B cell (primary cell): ENCODE data around the gene PAH. TPM values are rescaled to one million over a fixed set of nuclear protein-coding genes. Genes with fewer than 3 reads are reported as not detected.

Experiments used
- ATAC-seq: fragments of 200-7000 bp; cut with Tn5 transposase; one replicate; pipeline ENCODE4 v1.10.0; 2021; ENCODE audit warnings: low read depth, mild to moderate bottlenecking, moderate number of reproducible peaks, moderate library complexity
- CTCF ChIA-PET: fragments of 350-600 bp; sonication (Branson Sonifier 250); formaldehyde crosslinking; loops from one replicate; lab custom pipeline; 2021; ENCODE audit warnings: antibody characterized with exemption, inconsistent platforms; lab: Charles Lee
- POLR2A ChIA-PET: fragments of 350-600 bp; sonication (Branson Sonifier 250); formaldehyde crosslinking; loops from one replicate; lab custom pipeline; 2021; ENCODE audit warnings: antibody characterized with exemption; lab: Charles Lee
- DNase-seq: peaks from one replicate; pipeline ENCODE4 v3.0.0; 2013
- H2AFZ ChIP-seq: 2 replicates; pipeline ENCODE4 v1.6.1; 2012; ENCODE audit warnings: mild to moderate bottlenecking, low read depth, low read length; ENCODE audit not compliant: insufficient read depth, poor library complexity, severe bottlenecking
- H3K27ac ChIP-seq, 2 donors: 1 replicate in 1 of 2; 2 replicates in 1 of 2; pipeline ENCODE4 v1.5.1; 2012 to 2013; ENCODE audit warnings: low read length in 2 of 2, mild to moderate bottlenecking in 2 of 2, moderate library complexity in 1 of 2
- H3K27me3 ChIP-seq, 4 experiments: fragments of 200-600 bp in 1 of 4; sonication (generic) in 1 of 4; replicated peaks in 1 of 4; 1 replicate in 2 of 4; 2 replicates in 2 of 4; pipeline versions ENCODE4 v1.6.1 to v1.7.0; 2013 to 2016; ENCODE audit warnings: low read length in 3 of 4, mild to moderate bottlenecking in 2 of 4, mixed read lengths in 1 of 4, moderate library complexity in 1 of 4; ENCODE audit not compliant: insufficient read depth in 4 of 4, control insufficient read depth in 3 of 4; ENCODE audit errors: control extremely low read depth in 1 of 4
- H3K36me3 ChIP-seq, 2 experiments: replicated peaks in 1 of 2; 1 replicate in 1 of 2; 2 replicates in 1 of 2; pipeline versions ENCODE4 v1.6.1 to v1.7.1; 2013; ENCODE audit warnings: low read length in 1 of 2; ENCODE audit not compliant: insufficient read depth in 2 of 2, control insufficient read depth in 1 of 2; ENCODE audit errors: control extremely low read depth in 1 of 2, extremely low read depth in 1 of 2
- H3K4me1 ChIP-seq, 2 donors: fragments of 200-600 bp in 1 of 2; sonication (generic) in 1 of 2; 1 replicate in 1 of 2; 2 replicates in 1 of 2; pipeline versions ENCODE4 v1.5.1 to v1.6.1; 2013 to 2017; ENCODE audit warnings: low read length in 2 of 2; ENCODE audit not compliant: control insufficient read depth in 2 of 2, insufficient read depth in 2 of 2
- H3K4me2 ChIP-seq: replicated peaks from 2 replicates; pipeline ENCODE3; 2012; ENCODE audit warnings: mild to moderate bottlenecking, low read depth, low read length; ENCODE audit not compliant: poor library complexity, severe bottlenecking
- H3K4me3 ChIP-seq, 5 experiments: fragments of 200-600 bp in 1 of 5; sonication (generic) in 1 of 5; 1 replicate in 3 of 5; 2 replicates in 2 of 5; pipeline versions ENCODE4 v1.5.1 to v1.7.0; 2011 to 2016; ENCODE audit warnings: low read length in 4 of 5, mild to moderate bottlenecking in 4 of 5, low read depth in 2 of 5, control low read depth in 1 of 5, moderate library complexity in 1 of 5; ENCODE audit not compliant: insufficient read depth in 1 of 5; ENCODE audit errors: control extremely low read depth in 1 of 5, extremely low read depth in 1 of 5
- H3K79me2 ChIP-seq: fragments of 200-600 bp; sonication (generic); one replicate; pipeline ENCODE4 v1.6.0; 2016; ENCODE audit warnings: low read length; ENCODE audit not compliant: control insufficient read depth, insufficient read depth
- H3K9ac ChIP-seq: fragments of 200-600 bp; sonication (generic); 2 replicates; pipeline ENCODE4 v1.6.1; 2017; ENCODE audit warnings: mild to moderate bottlenecking, low read length, moderate library complexity
- H3K9me3 ChIP-seq, 3 donors: one replicate each; pipeline versions ENCODE4 v1.6.1 to v1.7.1; 2013; ENCODE audit warnings: low read length in 2 of 3; ENCODE audit not compliant: control insufficient read depth in 2 of 3, insufficient read depth in 1 of 3; ENCODE audit errors: control extremely low read depth in 1 of 3
- H4K20me1 ChIP-seq: 2 replicates; pipeline ENCODE4 v1.6.0; 2012; ENCODE audit warnings: mild to moderate bottlenecking, low read length; ENCODE audit not compliant: insufficient read depth, control insufficient read depth, poor library complexity, severe bottlenecking
- H3K27ac Mint-ChIP-seq: one replicate; pipeline ENCODE4 v1.8.0; 2021; ENCODE audit warnings: mixed read lengths
- H3K27me3 Mint-ChIP-seq: one replicate; pipeline ENCODE4 v1.8.0; 2021; ENCODE audit warnings: mixed read lengths
- H3K4me1 Mint-ChIP-seq: one replicate; pipeline ENCODE4 v1.8.0; 2021; ENCODE audit warnings: mixed read lengths
- H3K4me3 Mint-ChIP-seq: one replicate; pipeline ENCODE4 v1.8.0; 2021; ENCODE audit warnings: mixed read lengths
- H3K9me3 Mint-ChIP-seq: one replicate; pipeline ENCODE4 v1.8.0; 2022; ENCODE audit warnings: mixed read lengths; ENCODE audit not compliant: insufficient read depth
- EZH2 ChIP-seq: IDR thresholded peaks from 2 replicates; pipeline ENCODE4 v1.6.1; 2012; ENCODE audit warnings: borderline replicate concordance, low read depth, mild to moderate bottlenecking, moderate library complexity, low read length; ENCODE audit not compliant: insufficient read depth, poor library complexity, severe bottlenecking
- WGBS: methylation state at CpG from one replicate; pipeline ENCODE4 v1.1.5; 2013; ENCODE audit warnings: missing lambda C conversion rate; ENCODE audit not compliant: insufficient coverage; 5-methylcytosine and 5-hydroxymethylcytosine counted together
- intact Hi-C: fragments of 100-400 bp; cut with micrococcal nuclease; formaldehyde crosslinking; loops from one replicate; pipeline ENCODE4 v1.10.0; 2022
- polyA plus RNA-seq: library from polyadenylated mRNA; depleted of rRNA; stranded (reverse); fragments of >200 nt; gene quantifications from 2 replicates; pipeline ENCODE4 v1.2.3, GENCODE V29; 2012
- total RNA-seq, 2 donors: library from RNA; stranded (reverse); fragments of 120-200 nt in 1 of 2; gene quantifications; 1 replicate in 1 of 2; 2 replicates in 1 of 2; pipeline versions ENCODE4 v1.2.3 to v1.2.4, GENCODE V29; 2013 to 2022
- TF ChIP-seq, protein P1 (sequence below): fragments of 200-600 bp; IDR thresholded peaks from one replicate; pipeline ENCODE4 v1.8.0; 2022; ENCODE audit warnings: antibody characterized with exemption, mild to moderate bottlenecking

The PAH gene
- total and polyA plus RNA-seq, 2 donors (not counting 1 experiment from before 2014, with no cell fraction given), result 0.25 TPM; not detected in 1

DNA sequence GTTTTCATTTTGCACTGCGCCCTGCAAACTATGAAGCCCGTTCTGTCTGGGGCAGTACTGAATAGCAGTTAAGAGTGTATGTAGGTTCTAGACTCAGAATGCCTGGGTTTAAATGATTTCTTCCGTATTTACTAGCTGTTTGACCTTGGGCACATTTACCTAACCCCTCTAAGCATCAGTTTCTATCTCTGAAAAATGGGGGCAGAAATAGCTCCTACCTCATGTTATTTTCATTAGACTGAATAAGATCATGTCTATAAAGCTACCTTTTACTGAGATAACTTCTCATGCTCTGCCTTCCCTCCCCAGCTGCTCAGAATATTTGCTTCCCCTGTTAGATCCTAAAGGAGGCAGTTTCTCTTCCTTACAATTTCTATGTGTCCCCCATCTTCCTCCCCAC lies 5.7 kb downstream of the PAH start:
- ATAC-seq, result no peak
- CTCF ChIA-PET, result interaction anchor here (3.7 kb wide), 1 partner anchor 28 kb away, joined by 17 read pairs; no protein-coding TSS in a partner anchor
- no peaks in the 10 kb centered on the region for H3K4me1 Mint-ChIP-seq
- peaks cover 0 to 3% (median 0%) of the 10 kb centered on the region in 4 experiments for H3K27me3 ChIP-seq
- H3K36me3 ChIP-seq, result no peaks in the 10 kb centered on the region
- no peak overlapping the region for H3K4me3 Mint-ChIP-seq
- no peak overlapping the region for H2AFZ ChIP-seq
- no peak overlapping the region for H3K4me2 ChIP-seq
- H3K9me3 ChIP-seq, result no peaks in the 10 kb centered on the region
- no peaks in the 10 kb centered on the region for H3K9me3 Mint-ChIP-seq
- intact Hi-C loops, result no loop called here
- no peak overlapping the region for H3K9ac ChIP-seq
- TF ChIP-seq EZH2, result no peak
- TF ChIP-seq, protein P1, sequence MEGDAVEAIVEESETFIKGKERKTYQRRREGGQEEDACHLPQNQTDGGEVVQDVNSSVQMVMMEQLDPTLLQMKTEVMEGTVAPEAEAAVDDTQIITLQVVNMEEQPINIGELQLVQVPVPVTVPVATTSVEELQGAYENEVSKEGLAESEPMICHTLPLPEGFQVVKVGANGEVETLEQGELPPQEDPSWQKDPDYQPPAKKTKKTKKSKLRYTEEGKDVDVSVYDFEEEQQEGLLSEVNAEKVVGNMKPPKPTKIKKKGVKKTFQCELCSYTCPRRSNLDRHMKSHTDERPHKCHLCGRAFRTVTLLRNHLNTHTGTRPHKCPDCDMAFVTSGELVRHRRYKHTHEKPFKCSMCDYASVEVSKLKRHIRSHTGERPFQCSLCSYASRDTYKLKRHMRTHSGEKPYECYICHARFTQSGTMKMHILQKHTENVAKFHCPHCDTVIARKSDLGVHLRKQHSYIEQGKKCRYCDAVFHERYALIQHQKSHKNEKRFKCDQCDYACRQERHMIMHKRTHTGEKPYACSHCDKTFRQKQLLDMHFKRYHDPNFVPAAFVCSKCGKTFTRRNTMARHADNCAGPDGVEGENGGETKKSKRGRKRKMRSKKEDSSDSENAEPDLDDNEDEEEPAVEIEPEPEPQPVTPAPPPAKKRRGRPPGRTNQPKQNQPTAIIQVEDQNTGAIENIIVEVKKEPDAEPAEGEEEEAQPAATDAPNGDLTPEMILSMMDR, result no peak
- peaks cover 23% of the 10 kb centered on the region for H3K27me3 Mint-ChIP-seq
- POLR2A ChIA-PET, result no interaction called here
- no peak overlapping the region for H3K4me3 ChIP-seq
- no peak overlapping the region for H3K27ac ChIP-seq
- H3K79me2 ChIP-seq, result no peaks in the 10 kb centered on the region
- WGBS, result 93% methylated on average over 2 of the region's 3 CpGs
- no peak for DNase-seq
- H3K27ac Mint-ChIP-seq, result no peak overlapping the region
- no peaks in the 10 kb centered on the region for H4K20me1 ChIP-seq
- H3K4me1 ChIP-seq, result no peaks in the 10 kb centered on the region

DNA sequence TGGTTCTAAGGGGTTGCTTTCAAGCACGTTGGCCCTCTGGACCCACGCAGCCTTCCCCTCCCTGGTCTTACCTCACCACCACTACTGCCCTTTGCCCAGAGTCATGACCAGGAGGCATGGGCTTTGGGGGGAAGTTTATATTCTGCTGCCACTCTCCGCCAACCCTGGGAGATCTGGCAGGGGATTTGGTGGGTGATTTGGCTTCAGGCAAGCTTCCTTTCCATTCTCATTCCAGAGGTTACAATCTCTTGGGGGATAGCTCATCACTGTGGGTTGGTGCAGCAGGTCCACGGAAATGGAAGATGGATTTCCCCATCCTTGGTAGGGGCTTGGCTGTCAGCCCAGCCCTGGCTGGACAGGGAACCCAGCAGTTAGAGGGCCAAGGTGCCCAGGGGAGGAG lies 6.3 kb downstream of the PAH start:
- H3K4me1 ChIP-seq, result no peaks in the 10 kb centered on the region
- no peak overlapping the region for H3K27ac ChIP-seq
- Mint-ChIP-seq H3K4me1 (no peaks in the 10 kb centered on the region), H3K4me3 (no peak overlapping the region), H3K27ac (no peak overlapping the region), H3K27me3 (peaks cover 21% of the 10 kb centered on the region), H3K9me3 (no peaks in the 10 kb centered on the region)
- no peaks in the 10 kb centered on the region for H4K20me1 ChIP-seq
- H2AFZ ChIP-seq, result no peak overlapping the region
- DNase-seq (no peak), ATAC-seq (no peak)
- peaks cover 0 to 3% (median 0%) of the 10 kb centered on the region in 4 experiments for H3K27me3 ChIP-seq
- WGBS, result 100% methylated on average over 1 of the region's 4 CpGs
- ChIA-PET POLR2A (no interaction called here), CTCF (interaction anchor here (3.7 kb wide), 1 partner anchor 27 kb away, joined by 17 read pairs; no protein-coding TSS in a partner anchor)
- no peak for TF ChIP-seq EZH2
- TF ChIP-seq, protein P1, result no peak
- intact Hi-C loops, result no loop called here
- H3K36me3 ChIP-seq, result no peaks in the 10 kb centered on the region
- no peaks in the 10 kb centered on the region for H3K9me3 ChIP-seq
- no peaks in the 10 kb centered on the region for H3K79me2 ChIP-seq
- H3K9ac ChIP-seq, result no peak overlapping the region
- H3K4me3 ChIP-seq, result no peak overlapping the region
- no peak overlapping the region for H3K4me2 ChIP-seq
